GM19397 (cell line): ENCODE results near the gene RBM47.

Experiments used
- ATAC-seq: cut with Tn5 transposase; IDR thresholded peaks from one replicate; pipeline ENCODE4 v1.9.1; 2021; ENCODE audit warnings: mild to moderate bottlenecking, moderate library complexity; ENCODE audit not compliant: unreplicated experiment

Gene RBM47

GRCh38 chr4:40626183-40626990, 3.3 kb downstream of the RBM47 start:
- ATAC-seq = no peak

- ATAC-seq = no peak
Measured at GRCh38 chr4:40623707-40624106, 6.0 kb downstream of the RBM47 start.

GRCh38 chr4:40622913-40623312, 6.8 kb downstream of the RBM47 start:
- ATAC-seq = no peak

- ATAC-seq = peak; percentile 39
Measured at GRCh38 chr4:40621592-40622512, 7.8 kb downstream of the RBM47 start.

- no peak for ATAC-seq
Measured at GRCh38 chr4:40621229-40621591, 8.5 kb downstream of the RBM47 start.

GRCh38 chr4:40619600-40619999, 10.1 kb downstream of the RBM47 start:
- no peak for ATAC-seq

GRCh38 chr4:40617872-40618271, 11.8 kb downstream of the RBM47 start:
- no peak for ATAC-seq

GRCh38 chr4:40614031-40614430, 15.6 kb downstream of the RBM47 start:
- no peak for ATAC-seq

GRCh38 chr4:40613456-40613855, 16.2 kb downstream of the RBM47 start:
- no peak for ATAC-seq

GRCh38 chr4:40612831-40613230, 16.8 kb downstream of the RBM47 start:
- no peak for ATAC-seq

- no peak for ATAC-seq
Measured at GRCh38 chr4:40612283-40612682, 17.4 kb downstream of the RBM47 start.

- ATAC-seq = no peak
Measured at GRCh38 chr4:40608628-40609027, 21.0 kb downstream of the RBM47 start.

GRCh38 chr4:40607221-40607620, 22.4 kb downstream of the RBM47 start:
- ATAC-seq = no peak

GRCh38 chr4:40606239-40606767, 23.4 kb downstream of the RBM47 start:
- no peak for ATAC-seq

GRCh38 chr4:40603281-40603680, 26.4 kb downstream of the RBM47 start:
- ATAC-seq = no peak

GRCh38 chr4:40601641-40602040, 28.0 kb downstream of the RBM47 start:
- ATAC-seq = no peak

- no peak for ATAC-seq
Measured at GRCh38 chr4:40600850-40601249, 28.8 kb downstream of the RBM47 start.

- ATAC-seq = no peak
Measured at GRCh38 chr4:40599431-40599830, 30.2 kb downstream of the RBM47 start.

GRCh38 chr4:40596522-40596921, 33.1 kb downstream of the RBM47 start:
- ATAC-seq = no peak

- ATAC-seq = no peak
Measured at GRCh38 chr4:40595981-40596380, 33.7 kb downstream of the RBM47 start.

- no peak for ATAC-seq
Measured at GRCh38 chr4:40594261-40595178, 35.1 kb downstream of the RBM47 start.
